Measurements from ENCODE around the gene ABCC5. TPM values are rescaled to one million over a fixed set of nuclear protein-coding genes. Genes with fewer than 3 reads are reported as not detected.

The ABCC5 gene
- total RNA-seq, 3 donors from 2014 or later (not counting 1 experiment from before 2014, with no cell fraction given), result 15.6 to 32.5 (median 27.1) TPM

DNA sequence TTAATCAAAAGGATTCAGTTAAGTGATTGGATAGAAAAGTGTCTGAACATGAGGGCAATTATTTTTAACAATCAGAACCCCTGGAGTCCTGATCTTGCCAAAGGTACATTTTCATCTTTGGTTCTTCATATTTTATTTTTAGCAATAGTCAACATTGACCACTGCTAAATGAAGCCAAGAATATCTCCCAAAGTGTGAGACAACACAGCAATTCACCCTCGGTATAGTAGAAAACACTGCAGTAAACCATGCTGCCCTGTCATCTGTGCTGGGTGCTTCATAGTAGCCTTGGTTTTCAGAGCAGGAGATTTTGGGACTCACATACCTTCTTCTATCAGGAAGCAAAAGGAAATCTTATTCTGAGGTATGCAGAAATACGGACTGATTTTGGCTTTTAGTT is 85.8 kb downstream of the ABCC5 start:
- Mint-ChIP-seq H3K4me1 (no peaks in the 10 kb centered on the region), H3K9me3 (no peaks in the 10 kb centered on the region), H3K27me3 (ENCODE audit: low read depth in 2 of 2) (no peaks in the 10 kb centered on the region), H3K36me3 (no peaks in the 10 kb centered on the region), H3K27ac (no peak overlapping the region), H3K4me3 (no peak overlapping the region)
- ATAC-seq (no peak), DNase-seq (no peak)
- Histone ChIP-seq H3K4me1 (ENCODE audit: control insufficient read depth, insufficient read depth, low read length) (no peaks in the 10 kb centered on the region), H3K4me3 (ENCODE audit: low read length) (no peak overlapping the region), H3K27me3 (ENCODE audit: control insufficient read depth, insufficient read depth, low read length) (no peaks in the 10 kb centered on the region), H3K9me3 (ENCODE audit: control insufficient read depth, insufficient read depth, low read length) (no peaks in the 10 kb centered on the region), H3K27ac (ENCODE audit: low read length) (no peak overlapping the region), H3K36me3 (ENCODE audit: control insufficient read depth, insufficient read depth, low read length) (peaks cover 6% of the 10 kb centered on the region)
- 90% methylated on average over 2 of the region's 2 CpGs for WGBS (ENCODE audit: insufficient coverage)
- intact Hi-C loops (cut with micrococcal nuclease), result no loop called here
- no peak for TF ChIP-seq CTCF (IDR thresholded peaks at IDR 0.05)

GRCh38 chr3:183930086-183930485 is 87.6 kb downstream of the ABCC5 start:
- no peaks in the 10 kb centered on the region for H3K9me3 ChIP-seq (ENCODE audit: control insufficient read depth, insufficient read depth, low read length)
- no peak overlapping the region for H3K4me3 ChIP-seq (ENCODE audit: low read length)
- no peak overlapping the region for H3K27ac ChIP-seq (ENCODE audit: low read length)
- no peak for TF ChIP-seq CTCF (IDR thresholded peaks at IDR 0.05)
- no peaks in the 10 kb centered on the region for H3K4me1 ChIP-seq (ENCODE audit: control insufficient read depth, insufficient read depth, low read length)
- Mint-ChIP-seq H3K27me3 (ENCODE audit: low read depth in 2 of 2) (no peaks in the 10 kb centered on the region), H3K36me3 (no peaks in the 10 kb centered on the region), H3K27ac (no peak overlapping the region), H3K9me3 (no peaks in the 10 kb centered on the region), H3K4me3 (no peak overlapping the region), H3K4me1 (no peaks in the 10 kb centered on the region)
- H3K27me3 ChIP-seq (ENCODE audit: control insufficient read depth, insufficient read depth, low read length), result no peaks in the 10 kb centered on the region
- over 99% methylated on average over 10 of the region's 10 CpGs for WGBS (ENCODE audit: insufficient coverage)
- intact Hi-C loops (cut with micrococcal nuclease), result no loop called here
- H3K36me3 ChIP-seq (ENCODE audit: control insufficient read depth, insufficient read depth, low read length), result peaks cover 8% of the 10 kb centered on the region
- no peak for DNase-seq
- ATAC-seq, result no peak

DNA sequence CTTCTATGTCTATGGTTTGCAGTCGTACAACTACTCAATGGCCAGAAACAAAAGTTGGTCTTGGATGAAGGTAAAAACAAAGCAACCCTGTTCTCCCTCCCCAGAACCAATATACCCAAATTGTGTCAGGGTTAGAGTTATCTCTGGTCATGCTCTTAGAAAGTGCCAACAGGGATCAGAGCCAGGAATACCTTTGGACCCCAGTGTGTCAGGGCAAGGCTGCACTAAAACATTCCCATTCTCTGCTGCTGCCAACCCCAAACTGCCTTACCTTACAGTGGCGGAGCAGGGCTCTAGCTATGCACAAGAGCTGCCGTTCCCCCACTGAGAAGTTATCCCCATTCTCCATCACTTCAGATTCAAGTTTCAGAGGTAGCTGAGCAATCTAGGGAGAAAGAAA is 90.6 kb downstream of the ABCC5 start:
- peaks cover 19% of the 10 kb centered on the region for H3K36me3 ChIP-seq (ENCODE audit: control insufficient read depth, insufficient read depth, low read length)
- DNase-seq (no peak), ATAC-seq (no peak)
- no peak overlapping the region for H3K27ac Mint-ChIP-seq
- no peak for TF ChIP-seq CTCF (IDR thresholded peaks at IDR 0.05)
- no peaks in the 10 kb centered on the region for H3K4me1 Mint-ChIP-seq
- H3K9me3 Mint-ChIP-seq, result no peaks in the 10 kb centered on the region
- no peaks in the 10 kb centered on the region for H3K36me3 Mint-ChIP-seq
- H3K27me3 Mint-ChIP-seq (ENCODE audit: low read depth in 2 of 2), result no peaks in the 10 kb centered on the region
- no peaks in the 10 kb centered on the region for H3K4me1 ChIP-seq (ENCODE audit: control insufficient read depth, insufficient read depth, low read length)
- no peak overlapping the region for H3K27ac ChIP-seq (ENCODE audit: low read length)
- WGBS (ENCODE audit: insufficient coverage), result 100% methylated on average over 1 of the region's 3 CpGs
- H3K4me3 ChIP-seq (ENCODE audit: low read length), result no peak overlapping the region
- no peaks in the 10 kb centered on the region for H3K27me3 ChIP-seq (ENCODE audit: control insufficient read depth, insufficient read depth, low read length)
- intact Hi-C loops (cut with micrococcal nuclease), result no loop called here
- no peaks in the 10 kb centered on the region for H3K9me3 ChIP-seq (ENCODE audit: control insufficient read depth, insufficient read depth, low read length)
- no peak overlapping the region for H3K4me3 Mint-ChIP-seq

DNA sequence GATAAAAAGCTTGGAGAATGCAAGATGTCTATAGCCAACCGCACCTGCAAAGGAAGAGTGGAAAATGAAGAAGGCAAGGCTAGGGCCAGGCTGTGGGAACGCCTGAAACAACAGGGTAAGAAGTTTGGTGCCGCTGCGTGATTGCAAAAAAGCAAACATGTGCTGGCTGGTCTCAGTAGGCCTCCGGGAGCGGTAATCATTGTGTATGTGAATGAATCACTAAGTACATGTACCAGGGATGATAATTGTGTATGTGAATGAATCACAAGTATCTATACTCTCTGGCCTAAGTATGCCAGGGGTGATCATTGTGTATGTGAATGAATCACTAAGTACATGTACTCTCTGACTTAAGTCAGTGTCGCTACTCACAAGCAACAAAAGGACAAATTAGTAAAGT is 92.7 kb downstream of the ABCC5 start:
- no peaks in the 10 kb centered on the region for H3K27me3 Mint-ChIP-seq (ENCODE audit: low read depth in 2 of 2)
- no peak overlapping the region for H3K27ac ChIP-seq (ENCODE audit: low read length)
- H3K4me1 Mint-ChIP-seq, result no peaks in the 10 kb centered on the region
- no peak overlapping the region for H3K4me3 ChIP-seq (ENCODE audit: low read length)
- H3K27me3 ChIP-seq (ENCODE audit: control insufficient read depth, insufficient read depth, low read length), result no peaks in the 10 kb centered on the region
- no peaks in the 10 kb centered on the region for H3K9me3 ChIP-seq (ENCODE audit: control insufficient read depth, insufficient read depth, low read length)
- intact Hi-C loops (cut with micrococcal nuclease), result no loop called here
- no peak for ATAC-seq
- H3K9me3 Mint-ChIP-seq, result no peaks in the 10 kb centered on the region
- no peak overlapping the region for H3K27ac Mint-ChIP-seq
- H3K4me1 ChIP-seq (ENCODE audit: control insufficient read depth, insufficient read depth, low read length), result no peaks in the 10 kb centered on the region
- H3K36me3 ChIP-seq (ENCODE audit: control insufficient read depth, insufficient read depth, low read length), result peaks cover 25% of the 10 kb centered on the region
- H3K36me3 Mint-ChIP-seq, result no peaks in the 10 kb centered on the region
- H3K4me3 Mint-ChIP-seq, result no peak overlapping the region
- TF ChIP-seq CTCF (IDR thresholded peaks at IDR 0.05), result no peak
- DNase-seq, result no peak
- WGBS (ENCODE audit: insufficient coverage), result 95% methylated on average over 7 of the region's 7 CpGs
